ENCODE results near the gene PAXIP1. TPM values are rescaled to one million over a fixed set of nuclear protein-coding genes. Genes with fewer than 3 reads are reported as not detected.

The PAXIP1 gene
- total RNA-seq, 4 donors from 2014 or later: 5.8 to 15.4 (median 11.3) TPM

GRCh38 chr7:155011086-155011485, 8.2 kb upstream of the PAXIP1 start:
- Histone ChIP-seq H3K27ac (no peak overlapping the region), H3K27me3 (no peaks in the 10 kb centered on the region), H3K9me3 (no peaks in the 10 kb centered on the region), H3K4me3 (no peak overlapping the region), H3K36me3 (peaks cover 0 to 9% (median 0%) of the 10 kb centered on the region in 3 donors), H3K4me1 (no peaks in the 10 kb centered on the region)
- TF ChIP-seq CTCF (IDR thresholded peaks at IDR 0.05): no peak
- no peak for TF ChIP-seq POLR2A (IDR thresholded peaks at IDR 0.05)
- no peak for DNase-seq
- intact Hi-C loops (cut with DNase I): no loop called here
- 87 to 96% methylated on average over 4 of the region's 4 CpGs for WGBS, 2 donors

- intact Hi-C loops (cut with DNase I): no loop called here
- H3K27ac ChIP-seq: no peak overlapping the region
- no peak overlapping the region for H3K4me3 ChIP-seq
- H3K36me3 ChIP-seq: peaks cover 0 to 17% (median 0%) of the 10 kb centered on the region in 3 donors
- no peaks in the 10 kb centered on the region for H3K9me3 ChIP-seq
- TF ChIP-seq CTCF (IDR thresholded peaks at IDR 0.05): peak in 2 of 6 experiments; percentile 15 to 25
- TF ChIP-seq POLR2A (IDR thresholded peaks at IDR 0.05): no peak
- no peak for DNase-seq
- peaks cover 0 to 7% (median 1%) of the 10 kb centered on the region in 3 donors for H3K4me1 ChIP-seq
- H3K27me3 ChIP-seq: no peaks in the 10 kb centered on the region
- 62 to 63% methylated on average over 3 of the region's 3 CpGs for WGBS, 2 donors
These were observed 6.7 kb upstream of the PAXIP1 start for GRCh38 chr7:155009570-155010157.

- peaks cover 0 to 14% (median 8%) of the 10 kb centered on the region in 3 donors for H3K4me1 ChIP-seq
- H3K9me3 ChIP-seq: no peaks in the 10 kb centered on the region
- H3K27me3 ChIP-seq: no peaks in the 10 kb centered on the region
- intact Hi-C loops (cut with DNase I): no loop called here
- peaks cover 0 to 17% (median 0%) of the 10 kb centered on the region in 3 donors for H3K36me3 ChIP-seq
- DNase-seq: no peak
- no peak for TF ChIP-seq CTCF (IDR thresholded peaks at IDR 0.05)
- no peak for TF ChIP-seq POLR2A (IDR thresholded peaks at IDR 0.05)
- no peak overlapping the region for H3K27ac ChIP-seq
- no peak overlapping the region for H3K4me3 ChIP-seq
- WGBS, 2 donors: 65 to 86% methylated on average over 7 to 13 of the region's 13 CpGs
These were observed 5.0 kb upstream of the PAXIP1 start for GRCh38 chr7:155007947-155008346.

GRCh38 chr7:155003376-155004214, 671 bp upstream of the PAXIP1 start:
- intact Hi-C loops (cut with DNase I): no loop called here
- 0% methylated on average over 6 to 20 of the region's 78 CpGs for WGBS, 2 donors

More at GRCh38 chr7:155003376-155004214, 671 bp upstream of the PAXIP1 start:
- TF ChIP-seq CTCF (IDR thresholded peaks at IDR 0.05) (no peak), POLR2A (IDR thresholded peaks at IDR 0.05) (peak in 2 of 4 donors; percentile 61 to 79)
- peaks cover 0 to 20% (median 0%) of the 10 kb centered on the region in 3 donors for H3K36me3 ChIP-seq
- peaks cover 10 to 34% (median 12%) of the 10 kb centered on the region in 3 donors for H3K4me1 ChIP-seq
- peak overlapping the region; percentile 56 to 100 (median 92) for H3K4me3 ChIP-seq
- peak overlapping the region; percentile 92 to 96 (median 94) for H3K27ac ChIP-seq
- peak; percentile 21 for DNase-seq
- H3K27me3 ChIP-seq: no peaks in the 10 kb centered on the region
- no peaks in the 10 kb centered on the region for H3K9me3 ChIP-seq

Data from esophagus squamous epithelium (tissue), 5 donors.